Left ventricle myocardium inferior (tissue), 1 donor: ENCODE measurements around the gene BTBD9. TPM values are rescaled to one million over a fixed set of nuclear protein-coding genes. Genes with fewer than 3 reads are reported as not detected.

Source experiments
- DNase-seq: peaks from one replicate; pipeline ENCODE4 v3.0.0-alpha.2; 2020
- H3K27ac ChIP-seq: fragments of 200-600 bp; replicated peaks from 2 replicates; pipeline ENCODE4 v1.8.0; 2021
- H3K27me3 ChIP-seq: fragments of 200-600 bp; 2 replicates; pipeline ENCODE4 v1.8.0; 2021; ENCODE audit warnings: low read depth
- H3K36me3 ChIP-seq: fragments of 200-600 bp; 2 replicates; pipeline ENCODE4 v1.8.0; 2021
- H3K4me1 ChIP-seq: fragments of 200-600 bp; 2 replicates; pipeline ENCODE4 v1.8.0; 2021
- H3K4me3 ChIP-seq: fragments of 200-600 bp; 2 replicates; pipeline ENCODE4 v1.8.0; 2021; ENCODE audit warnings: mild to moderate bottlenecking, moderate library complexity
- H3K9me3 ChIP-seq: fragments of 200-600 bp; replicated peaks from 2 replicates; pipeline ENCODE4 v1.8.0; 2021
- intact Hi-C: fragments of 100-400 bp; cut with micrococcal nuclease; formaldehyde crosslinking; loops from one replicate; pipeline ENCODE4 v1.11.0; 2022
- total RNA-seq: library from RNA; stranded (reverse); fragmentation: NEBNext Ultra II Directional; extraction: Animal tissue kit (Norgen Biotek cat#: 25700); gene quantifications from one replicate; pipeline ENCODE4 v1.2.1, GENCODE V29; 2021
- TF ChIP-seq, protein P1 (sequence below): fragments of 200-600 bp; IDR thresholded peaks from 2 replicates; pipeline ENCODE4 v1.8.0; 2021; ENCODE audit warnings: antibody characterized with exemption, mild to moderate bottlenecking, borderline replicate concordance
- donor health status: DM: no; HTN: yes; CAD: no; lungs with severe emphysema.

Gene BTBD9
- total RNA-seq, 1 donor from 2014 or later, result 16.5 TPM

DNA sequence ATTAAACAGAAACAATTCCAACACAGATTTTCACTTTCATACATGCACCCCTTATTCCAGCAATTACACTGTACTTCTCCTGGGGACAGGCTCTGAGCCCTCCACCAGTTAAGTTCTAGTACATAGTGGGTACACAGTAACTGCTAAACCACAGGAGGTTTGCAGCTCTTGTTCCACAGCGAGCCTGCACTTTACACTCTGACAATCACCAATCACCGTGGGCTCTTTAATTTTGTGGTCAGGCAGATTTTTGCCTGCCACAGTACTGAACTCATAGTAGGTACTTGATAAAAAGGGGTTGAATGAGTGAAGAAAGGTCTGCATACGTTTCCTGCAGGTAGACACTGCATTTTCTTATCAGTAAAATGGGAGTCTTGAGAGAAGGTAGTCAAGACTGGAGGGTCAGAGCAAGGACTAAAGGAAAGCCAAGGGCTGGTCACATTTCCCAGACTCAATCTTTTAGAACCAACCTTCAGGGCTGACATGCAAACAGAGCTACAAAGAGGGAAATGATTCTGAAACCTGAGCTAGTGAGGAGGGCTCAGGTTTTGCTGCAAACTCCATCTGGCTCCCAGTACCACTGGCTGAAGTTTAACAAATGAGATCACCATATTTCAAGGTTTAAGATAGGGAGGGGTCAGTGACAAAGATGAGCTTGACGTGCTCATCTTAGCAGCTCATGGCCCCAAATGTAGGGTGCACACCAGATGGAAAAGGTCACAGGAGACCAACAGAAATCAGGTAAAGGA is 404.6 kb downstream of the BTBD9 start:
- DNase-seq, result no peak
- no peaks in the 10 kb centered on the region for H3K36me3 ChIP-seq
- no peaks in the 10 kb centered on the region for H3K9me3 ChIP-seq
- H3K4me1 ChIP-seq, result peaks cover 7% of the 10 kb centered on the region
- no peaks in the 10 kb centered on the region for H3K27me3 ChIP-seq
- TF ChIP-seq, protein P1, sequence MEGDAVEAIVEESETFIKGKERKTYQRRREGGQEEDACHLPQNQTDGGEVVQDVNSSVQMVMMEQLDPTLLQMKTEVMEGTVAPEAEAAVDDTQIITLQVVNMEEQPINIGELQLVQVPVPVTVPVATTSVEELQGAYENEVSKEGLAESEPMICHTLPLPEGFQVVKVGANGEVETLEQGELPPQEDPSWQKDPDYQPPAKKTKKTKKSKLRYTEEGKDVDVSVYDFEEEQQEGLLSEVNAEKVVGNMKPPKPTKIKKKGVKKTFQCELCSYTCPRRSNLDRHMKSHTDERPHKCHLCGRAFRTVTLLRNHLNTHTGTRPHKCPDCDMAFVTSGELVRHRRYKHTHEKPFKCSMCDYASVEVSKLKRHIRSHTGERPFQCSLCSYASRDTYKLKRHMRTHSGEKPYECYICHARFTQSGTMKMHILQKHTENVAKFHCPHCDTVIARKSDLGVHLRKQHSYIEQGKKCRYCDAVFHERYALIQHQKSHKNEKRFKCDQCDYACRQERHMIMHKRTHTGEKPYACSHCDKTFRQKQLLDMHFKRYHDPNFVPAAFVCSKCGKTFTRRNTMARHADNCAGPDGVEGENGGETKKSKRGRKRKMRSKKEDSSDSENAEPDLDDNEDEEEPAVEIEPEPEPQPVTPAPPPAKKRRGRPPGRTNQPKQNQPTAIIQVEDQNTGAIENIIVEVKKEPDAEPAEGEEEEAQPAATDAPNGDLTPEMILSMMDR, result no peak
- no peak overlapping the region for H3K27ac ChIP-seq
- intact Hi-C loops, result no loop called here
- H3K4me3 ChIP-seq, result no peak overlapping the region

DNA sequence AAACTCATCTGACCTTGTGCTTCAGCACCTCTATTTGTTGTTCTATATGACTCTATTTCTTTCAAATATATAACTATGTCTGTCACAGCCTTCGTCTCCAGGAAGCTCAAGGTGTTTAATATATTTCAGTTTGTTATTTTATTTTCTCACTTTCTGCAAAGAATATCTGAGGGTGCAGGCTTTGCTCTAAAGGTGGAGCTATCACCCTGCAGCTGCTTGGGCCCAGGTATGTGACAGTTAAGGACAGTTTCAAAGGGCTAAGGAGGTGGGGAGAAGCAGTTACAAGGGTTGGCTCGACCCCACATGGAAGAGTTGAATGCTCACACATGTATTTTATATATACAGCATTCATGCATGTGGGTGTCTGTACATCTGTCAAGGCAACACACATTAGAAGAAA is 405.6 kb downstream of the BTBD9 start:
- Histone ChIP-seq H3K36me3 (no peaks in the 10 kb centered on the region), H3K27ac (no peak overlapping the region), H3K4me3 (no peak overlapping the region), H3K27me3 (no peaks in the 10 kb centered on the region), H3K4me1 (no peaks in the 10 kb centered on the region), H3K9me3 (no peaks in the 10 kb centered on the region)
- DNase-seq, result no peak
- intact Hi-C loops, result no loop called here
- TF ChIP-seq, protein P1, result no peak

DNA sequence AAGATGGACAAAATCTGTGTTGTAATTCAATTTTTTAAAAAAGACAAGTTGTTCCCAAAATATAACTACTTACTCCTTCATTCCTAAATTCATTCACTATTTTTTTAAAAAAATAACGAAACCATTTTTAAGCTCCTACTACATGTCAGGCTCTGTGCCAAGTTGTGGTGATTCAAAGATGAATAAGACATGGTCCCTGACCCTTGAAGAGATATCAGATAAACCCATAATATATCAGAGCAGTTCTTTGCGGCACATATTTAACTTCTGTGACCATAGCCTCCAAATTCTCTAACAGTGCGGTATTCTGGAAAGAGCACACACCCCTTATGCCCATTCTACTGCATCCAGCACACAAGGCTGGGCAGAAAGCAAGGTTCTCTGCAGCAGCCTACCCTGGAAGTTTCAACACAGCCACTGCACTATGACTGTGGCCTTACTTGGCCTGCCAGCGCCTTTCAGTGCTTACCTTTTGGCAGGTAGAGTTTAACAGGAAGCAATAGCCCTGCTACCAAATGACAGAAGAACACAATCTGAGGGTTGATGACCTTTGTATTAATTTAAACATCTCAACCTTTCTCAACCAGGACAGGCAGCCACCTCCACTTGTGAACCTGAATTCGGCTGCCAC is 406.5 kb downstream of the BTBD9 start:
- Histone ChIP-seq H3K27ac (no peak overlapping the region), H3K36me3 (no peaks in the 10 kb centered on the region), H3K27me3 (no peaks in the 10 kb centered on the region), H3K9me3 (no peaks in the 10 kb centered on the region), H3K4me1 (no peaks in the 10 kb centered on the region), H3K4me3 (no peak overlapping the region)
- TF ChIP-seq, protein P1, result no peak
- DNase-seq, result no peak
- intact Hi-C loops, result no loop called here

DNA sequence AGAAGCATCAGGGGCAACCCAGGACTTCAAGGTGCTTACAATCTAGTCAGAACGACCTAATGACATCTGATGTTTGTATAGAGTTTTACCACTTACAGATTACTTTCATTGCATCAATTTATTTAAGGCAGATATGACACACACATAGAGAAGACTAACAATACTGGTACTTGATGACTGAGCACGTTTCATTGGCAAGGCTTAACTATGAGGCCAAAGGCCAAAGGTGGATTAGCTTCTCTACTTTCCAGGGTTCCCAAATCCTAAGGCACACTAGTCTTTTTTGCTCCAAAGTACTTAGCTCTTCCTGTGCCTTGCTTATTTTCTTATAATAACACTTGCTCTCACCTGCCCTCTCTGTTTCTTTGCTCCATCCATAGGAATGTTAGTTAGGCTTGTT is 414.0 kb downstream of the BTBD9 start:
- intact Hi-C loops, result no loop called here
- Histone ChIP-seq H3K4me1 (no peaks in the 10 kb centered on the region), H3K36me3 (no peaks in the 10 kb centered on the region), H3K4me3 (no peak overlapping the region), H3K27me3 (no peaks in the 10 kb centered on the region), H3K9me3 (no peaks in the 10 kb centered on the region), H3K27ac (no peak overlapping the region)
- no peak for DNase-seq
- TF ChIP-seq, protein P1, result no peak

DNA sequence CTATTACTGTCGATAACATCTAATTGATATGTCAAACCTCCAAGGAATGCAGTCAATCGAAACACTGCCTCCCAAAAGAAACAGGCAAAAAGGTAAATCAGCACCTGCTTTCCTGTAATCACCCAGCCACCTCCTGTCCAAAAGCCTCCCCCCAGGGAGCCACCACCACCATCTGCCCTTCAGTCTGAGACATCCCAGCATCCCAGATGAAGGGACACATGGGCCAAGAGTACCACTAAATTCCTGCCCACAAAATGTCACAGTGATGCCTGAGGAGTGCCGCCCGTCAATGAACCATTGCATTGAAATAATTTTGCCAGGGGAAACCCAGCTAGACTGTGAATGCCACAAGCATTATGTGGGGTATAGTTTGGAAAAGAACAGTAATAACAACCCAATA is 418.5 kb downstream of the BTBD9 start:
- H3K27me3 ChIP-seq, result no peaks in the 10 kb centered on the region
- TF ChIP-seq, protein P1, result no peak
- DNase-seq, result no peak
- no peak overlapping the region for H3K4me3 ChIP-seq
- H3K27ac ChIP-seq, result no peak overlapping the region
- H3K4me1 ChIP-seq, result no peaks in the 10 kb centered on the region
- no peaks in the 10 kb centered on the region for H3K36me3 ChIP-seq
- intact Hi-C loops, result no loop called here
- H3K9me3 ChIP-seq, result no peaks in the 10 kb centered on the region
